Gastrocnemius medialis (tissue), 4 donors: ENCODE data around the gene MAPK4.

Experiments
- POLR2A ChIP-seq, 2 donors: fragments of 450-650 bp; IDR thresholded peaks; one replicate each; pipeline ENCODE4 v1.6.1; 2017; ENCODE audit warnings: antibody characterized with exemption in 2 of 2, mild to moderate bottlenecking in 2 of 2, moderate library complexity in 2 of 2
- TF ChIP-seq, protein P1 (sequence below), 5 experiments: fragments of 450-650 bp in 3 of 5; fragments of 200-600 bp in 2 of 5; sonication (generic) in 2 of 5; IDR thresholded peaks in 4 of 5; conservative IDR thresholded peaks in 1 of 5; 1 replicate in 4 of 5; 2 replicates in 1 of 5; pipeline ENCODE4 v1.5.1; 2016 to 2019; ENCODE audit warnings: antibody characterized with exemption in 5 of 5, mild to moderate bottlenecking in 3 of 5, moderate library complexity in 3 of 5

GRCh38 chr18:50590593-50590992, 30.7 kb downstream of the MAPK4 start:
- TF ChIP-seq, protein P1, sequence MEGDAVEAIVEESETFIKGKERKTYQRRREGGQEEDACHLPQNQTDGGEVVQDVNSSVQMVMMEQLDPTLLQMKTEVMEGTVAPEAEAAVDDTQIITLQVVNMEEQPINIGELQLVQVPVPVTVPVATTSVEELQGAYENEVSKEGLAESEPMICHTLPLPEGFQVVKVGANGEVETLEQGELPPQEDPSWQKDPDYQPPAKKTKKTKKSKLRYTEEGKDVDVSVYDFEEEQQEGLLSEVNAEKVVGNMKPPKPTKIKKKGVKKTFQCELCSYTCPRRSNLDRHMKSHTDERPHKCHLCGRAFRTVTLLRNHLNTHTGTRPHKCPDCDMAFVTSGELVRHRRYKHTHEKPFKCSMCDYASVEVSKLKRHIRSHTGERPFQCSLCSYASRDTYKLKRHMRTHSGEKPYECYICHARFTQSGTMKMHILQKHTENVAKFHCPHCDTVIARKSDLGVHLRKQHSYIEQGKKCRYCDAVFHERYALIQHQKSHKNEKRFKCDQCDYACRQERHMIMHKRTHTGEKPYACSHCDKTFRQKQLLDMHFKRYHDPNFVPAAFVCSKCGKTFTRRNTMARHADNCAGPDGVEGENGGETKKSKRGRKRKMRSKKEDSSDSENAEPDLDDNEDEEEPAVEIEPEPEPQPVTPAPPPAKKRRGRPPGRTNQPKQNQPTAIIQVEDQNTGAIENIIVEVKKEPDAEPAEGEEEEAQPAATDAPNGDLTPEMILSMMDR (IDR thresholded peaks at IDR 0.05 in 4 of 5, conservative IDR thresholded peaks at IDR 0.05 in 1 of 5), result no peak
- no peak for TF ChIP-seq POLR2A (IDR thresholded peaks at IDR 0.05)
